ENCODE data around the gene CDC16. TPM values are rescaled to one million over a fixed set of nuclear protein-coding genes. Genes with fewer than 3 reads are reported as not detected.

The CDC16 gene
- total RNA-seq, 1 donor from 2014 or later: 51.8 TPM

DNA sequence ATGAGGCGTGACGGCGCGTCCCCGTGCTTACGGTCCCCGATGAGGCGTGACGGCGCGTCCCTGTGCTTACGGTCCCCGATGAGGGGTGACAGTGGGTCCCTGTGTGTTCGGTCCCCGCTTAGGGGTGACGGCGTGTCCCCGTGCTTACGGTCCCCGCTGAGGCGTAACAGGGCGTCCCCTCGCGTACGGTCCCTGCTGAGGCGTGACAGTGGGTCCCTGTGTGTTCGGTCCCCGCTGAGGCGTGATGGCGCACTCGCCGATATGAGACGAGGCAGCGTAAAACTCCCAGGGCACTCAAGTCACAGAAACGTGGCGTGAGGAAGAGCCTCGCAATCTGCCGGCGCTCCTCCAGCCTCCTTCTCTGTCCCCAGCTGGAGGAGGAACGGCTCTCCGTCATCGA lies 34.7 kb upstream of the CDC16 start:
- DNase-seq (ENCODE audit: low read depth): no peak
- peaks cover 37% of the 10 kb centered on the region for H3K27me3 ChIP-seq (ENCODE audit: control insufficient read depth, insufficient read depth, low read length)
- H3K36me3 ChIP-seq (ENCODE audit: control insufficient read depth, insufficient read depth, low read length): no peaks in the 10 kb centered on the region
- TF ChIP-seq, protein P1, sequence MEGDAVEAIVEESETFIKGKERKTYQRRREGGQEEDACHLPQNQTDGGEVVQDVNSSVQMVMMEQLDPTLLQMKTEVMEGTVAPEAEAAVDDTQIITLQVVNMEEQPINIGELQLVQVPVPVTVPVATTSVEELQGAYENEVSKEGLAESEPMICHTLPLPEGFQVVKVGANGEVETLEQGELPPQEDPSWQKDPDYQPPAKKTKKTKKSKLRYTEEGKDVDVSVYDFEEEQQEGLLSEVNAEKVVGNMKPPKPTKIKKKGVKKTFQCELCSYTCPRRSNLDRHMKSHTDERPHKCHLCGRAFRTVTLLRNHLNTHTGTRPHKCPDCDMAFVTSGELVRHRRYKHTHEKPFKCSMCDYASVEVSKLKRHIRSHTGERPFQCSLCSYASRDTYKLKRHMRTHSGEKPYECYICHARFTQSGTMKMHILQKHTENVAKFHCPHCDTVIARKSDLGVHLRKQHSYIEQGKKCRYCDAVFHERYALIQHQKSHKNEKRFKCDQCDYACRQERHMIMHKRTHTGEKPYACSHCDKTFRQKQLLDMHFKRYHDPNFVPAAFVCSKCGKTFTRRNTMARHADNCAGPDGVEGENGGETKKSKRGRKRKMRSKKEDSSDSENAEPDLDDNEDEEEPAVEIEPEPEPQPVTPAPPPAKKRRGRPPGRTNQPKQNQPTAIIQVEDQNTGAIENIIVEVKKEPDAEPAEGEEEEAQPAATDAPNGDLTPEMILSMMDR (IDR thresholded peaks at IDR 0.05; ENCODE audit: insufficient read depth, low read length, poor library complexity, severe bottlenecking): no peak
- no peak overlapping the region for H3K4me3 ChIP-seq (ENCODE audit: low read depth, low read length)

DNA sequence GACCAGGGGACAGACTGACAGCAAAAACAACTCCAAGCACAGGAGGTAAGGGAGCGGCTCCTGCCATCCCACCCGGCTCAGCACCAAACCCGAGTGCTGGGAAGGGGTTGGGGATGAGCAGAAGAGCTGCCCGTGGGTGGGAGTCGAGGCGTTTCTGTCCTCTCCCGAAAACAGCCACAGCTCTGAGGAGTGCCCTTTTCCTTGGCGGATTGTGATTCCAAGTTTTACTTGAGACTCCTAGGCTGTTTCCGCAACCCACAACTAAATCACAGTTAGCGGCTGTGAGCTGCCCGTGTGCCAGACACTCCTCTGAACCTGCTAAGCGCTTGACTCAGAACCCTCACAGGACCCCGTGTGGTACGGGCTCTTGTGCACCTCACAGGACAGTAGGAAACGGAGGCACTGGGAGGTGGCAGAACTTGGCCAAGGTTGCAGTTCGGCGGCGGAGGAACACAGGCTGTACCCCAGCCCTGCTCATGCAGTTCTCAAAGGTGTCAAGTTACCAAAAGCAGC lies 34.2 kb upstream of the CDC16 start:
- H3K27me3 ChIP-seq (ENCODE audit: control insufficient read depth, insufficient read depth, low read length): peaks cover 35% of the 10 kb centered on the region
- H3K4me3 ChIP-seq (ENCODE audit: low read depth, low read length): no peak overlapping the region
- H3K36me3 ChIP-seq (ENCODE audit: control insufficient read depth, insufficient read depth, low read length): no peaks in the 10 kb centered on the region
- DNase-seq (ENCODE audit: low read depth): no peak
- TF ChIP-seq, protein P1 (IDR thresholded peaks at IDR 0.05; ENCODE audit: insufficient read depth, low read length, poor library complexity, severe bottlenecking): no peak

DNA sequence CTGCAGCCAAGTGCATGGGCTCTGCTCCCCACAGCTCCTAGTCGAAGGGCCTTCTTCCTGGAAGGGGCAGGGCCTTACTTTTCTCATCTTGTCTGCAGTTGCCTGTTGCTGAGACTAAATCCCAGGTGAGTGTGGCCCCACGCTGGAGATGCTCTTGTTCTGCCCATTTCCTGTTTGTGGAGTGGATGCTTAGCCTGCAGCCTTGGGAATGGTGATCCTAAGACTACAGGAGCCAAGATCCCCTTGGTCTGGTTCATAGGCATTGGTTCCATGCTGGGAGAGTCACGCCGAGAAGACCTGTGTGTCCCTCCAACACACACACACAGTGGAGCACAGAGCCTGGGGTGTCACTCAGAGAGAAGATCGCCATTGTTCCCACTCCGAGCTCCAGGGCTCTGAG lies 32.1 kb upstream of the CDC16 start:
- H3K27me3 ChIP-seq (ENCODE audit: control insufficient read depth, insufficient read depth, low read length): peaks cover 31% of the 10 kb centered on the region
- DNase-seq (ENCODE audit: low read depth): no peak
- TF ChIP-seq, protein P1 (IDR thresholded peaks at IDR 0.05; ENCODE audit: insufficient read depth, low read length, poor library complexity, severe bottlenecking): no peak
- no peaks in the 10 kb centered on the region for H3K36me3 ChIP-seq (ENCODE audit: control insufficient read depth, insufficient read depth, low read length)
- H3K4me3 ChIP-seq (ENCODE audit: low read depth, low read length): no peak overlapping the region

DNA sequence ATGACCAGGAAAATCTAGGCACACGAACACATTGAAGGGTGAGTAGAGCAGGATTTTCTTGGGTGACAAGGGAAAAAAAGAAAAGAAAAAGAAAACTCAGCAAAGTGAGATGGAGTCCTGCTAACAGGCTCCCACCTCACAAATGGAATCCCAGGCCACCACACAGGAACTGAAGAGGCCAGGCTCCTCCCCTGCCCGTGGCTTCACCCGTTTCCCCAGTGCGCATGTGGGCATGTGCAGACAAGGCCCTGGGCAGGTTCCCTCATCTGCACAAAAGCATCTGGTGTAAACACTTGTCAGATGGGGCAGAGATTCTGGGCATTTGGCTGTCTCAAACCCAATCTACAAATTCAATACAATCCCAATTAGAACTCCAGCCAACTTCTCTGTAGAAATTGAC lies 31.2 kb upstream of the CDC16 start:
- H3K4me3 ChIP-seq (ENCODE audit: low read depth, low read length): no peak overlapping the region
- no peak for DNase-seq (ENCODE audit: low read depth)
- H3K27me3 ChIP-seq (ENCODE audit: control insufficient read depth, insufficient read depth, low read length): peaks cover 29% of the 10 kb centered on the region
- H3K36me3 ChIP-seq (ENCODE audit: control insufficient read depth, insufficient read depth, low read length): no peaks in the 10 kb centered on the region
- TF ChIP-seq, protein P1 (IDR thresholded peaks at IDR 0.05; ENCODE audit: insufficient read depth, low read length, poor library complexity, severe bottlenecking): no peak

DNA sequence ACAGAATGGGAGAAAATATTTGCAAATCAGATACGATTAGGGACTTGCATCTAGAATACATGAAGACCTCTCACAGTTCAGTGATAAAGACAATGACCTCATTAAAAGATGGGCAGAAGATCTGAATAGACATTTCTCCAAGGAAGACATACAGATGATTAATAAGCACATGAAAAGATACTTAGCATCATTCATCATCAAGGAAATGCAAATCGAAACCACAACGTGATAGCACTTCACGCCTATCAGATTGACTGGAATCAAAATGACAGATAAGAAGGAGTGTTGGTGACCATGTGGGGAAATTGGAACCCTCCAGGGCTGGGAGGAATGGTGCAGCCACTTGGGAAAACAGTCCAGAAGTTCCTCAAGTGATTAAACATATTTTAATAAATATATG lies 29.8 kb upstream of the CDC16 start:
- no peak overlapping the region for H3K4me3 ChIP-seq (ENCODE audit: low read depth, low read length)
- TF ChIP-seq, protein P1 (IDR thresholded peaks at IDR 0.05; ENCODE audit: insufficient read depth, low read length, poor library complexity, severe bottlenecking): no peak
- peaks cover 20% of the 10 kb centered on the region for H3K27me3 ChIP-seq (ENCODE audit: control insufficient read depth, insufficient read depth, low read length)
- H3K36me3 ChIP-seq (ENCODE audit: control insufficient read depth, insufficient read depth, low read length): no peaks in the 10 kb centered on the region
- no peak for DNase-seq (ENCODE audit: low read depth)

DNA sequence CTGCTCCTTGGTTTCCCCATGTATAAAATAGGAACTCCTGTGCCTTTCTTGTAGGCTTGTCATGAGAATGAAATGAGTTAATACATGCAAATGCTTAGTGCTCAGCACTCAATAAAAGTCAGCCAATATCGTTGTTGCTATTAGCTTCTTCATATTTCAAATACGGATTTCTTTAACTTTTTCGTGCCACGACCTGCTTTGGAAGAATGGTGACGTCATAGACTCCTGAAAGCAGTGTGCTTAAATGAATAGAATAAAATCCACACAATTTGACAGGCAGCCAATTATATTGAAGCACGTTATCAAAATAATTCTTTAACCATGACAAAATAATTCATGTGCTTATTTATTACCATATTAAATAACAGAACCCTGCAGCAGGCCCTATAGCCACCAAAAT lies 26.6 kb upstream of the CDC16 start:
- no peak overlapping the region for H3K4me3 ChIP-seq (ENCODE audit: low read depth, low read length)
- peaks cover 11% of the 10 kb centered on the region for H3K27me3 ChIP-seq (ENCODE audit: control insufficient read depth, insufficient read depth, low read length)
- TF ChIP-seq, protein P1 (IDR thresholded peaks at IDR 0.05; ENCODE audit: insufficient read depth, low read length, poor library complexity, severe bottlenecking): no peak
- H3K36me3 ChIP-seq (ENCODE audit: control insufficient read depth, insufficient read depth, low read length): no peaks in the 10 kb centered on the region
- no peak for DNase-seq (ENCODE audit: low read depth)

Data from kidney epithelial cell (primary cell).